HCT116 (cell line): ENCODE results near the gene ZNF443. TPM values are rescaled to one million over a fixed set of nuclear protein-coding genes. Genes with fewer than 3 reads are reported as not detected.

Experiments
- ATAC-seq: fragments of 200-7000 bp; cut with Tn5 transposase; 2 replicates; pipeline ENCODE4 v1.9.1; 2020; ENCODE audit warnings: mild to moderate bottlenecking, moderate library complexity
- BruUV-seq: library from RNA; stranded (reverse); fragments of 400-500 nt; replicated peaks from 2 replicates; lab custom pipeline; 2021; lab: Mats Ljungman, UMichigan
- CTCF ChIA-PET: fragments of 300-600 bp; sonication (Branson Sonifier 250); formaldehyde crosslinking; loops from one replicate; lab custom pipeline; 2021; ENCODE audit warnings: antibody characterized with exemption; lab: Charles Lee
- POLR2A ChIA-PET: fragments of 300-600, 350-600 bp; sonication (Branson Sonifier 250); formaldehyde crosslinking; loops from one replicate; lab custom pipeline; 2021; ENCODE audit warnings: antibody characterized with exemption; lab: Charles Lee
- RAD21 ChIA-PET, 2 experiments: fragments of 300-600 bp; sonication (Branson Sonifier 250); formaldehyde crosslinking; loops; one replicate each; lab custom pipeline; 2023; ENCODE audit warnings: low total read pairs in 2 of 2; ENCODE audit not compliant: uncharacterized antibody in 2 of 2, unreplicated experiment in 2 of 2, low non-redundant PET in 1 of 2; lab: Charles Lee
- DNase-seq: peaks from one replicate; pipeline ENCODE4 v3.0.0-alpha.2; 2010; ENCODE audit warnings: low read depth, low spot score
- H2AFZ ChIP-seq: fragments of 200-600 bp; shearing (Covaris generic), sonication (generic); 2 replicates; pipeline ENCODE4 v1.6.1; 2017; ENCODE audit warnings: low read depth, mixed run types, mixed read lengths, antibody characterized with exemption, low read length; ENCODE audit not compliant: poor library complexity, severe bottlenecking
- H3K27ac ChIP-seq: 2 replicates; pipeline ENCODE4 v1.5.1; 2012; ENCODE audit warnings: low read depth, low read length
- H3K27me3 ChIP-seq: fragments of 200-600 bp; sonication (generic); 2 replicates; pipeline ENCODE4 v1.6.1; 2016; ENCODE audit warnings: mixed run types, low read length, mixed read lengths; ENCODE audit not compliant: insufficient read depth
- H3K36me3 ChIP-seq, 2 experiments: fragments of 200-500 bp in 1 of 2; fragments of 200-600 bp in 1 of 2; sonication (Bioruptor generic) in 1 of 2; sonication (generic) in 1 of 2; 2 replicates each; pipeline versions ENCODE4 v1.5.1 to v1.6.1; 2014 to 2016; ENCODE audit warnings: low read length in 2 of 2, inconsistent platforms in 1 of 2, mixed read lengths in 1 of 2, mixed run types in 1 of 2; ENCODE audit not compliant: insufficient read depth in 2 of 2, control insufficient read depth in 1 of 2
- H3K4me1 ChIP-seq, 2 experiments: fragments of 200-600 bp in 1 of 2; sonication (generic) in 1 of 2; 2 replicates each; pipeline versions ENCODE4 v1.5.1 to v1.6.1; 2012 to 2017; ENCODE audit warnings: low read length in 2 of 2, inconsistent platforms in 1 of 2, mild to moderate bottlenecking in 1 of 2, mixed read lengths in 1 of 2, mixed run types in 1 of 2, moderate library complexity in 1 of 2; ENCODE audit not compliant: insufficient read depth in 2 of 2, control insufficient read depth in 1 of 2
- H3K4me2 ChIP-seq: fragments of 200-600 bp; sonication (generic); 2 replicates; pipeline ENCODE4 v1.6.1; 2017; ENCODE audit warnings: mixed run types, low read length, mixed read lengths
- H3K4me3 ChIP-seq, 2 experiments: fragments of 200-600 bp in 1 of 2; sonication (generic) in 1 of 2; replicated peaks in 1 of 2; 2 replicates each; pipeline ENCODE4 v1.5.1; 2011 to 2016; ENCODE audit warnings: low read length in 2 of 2, control low read depth in 1 of 2, low read depth in 1 of 2, mild to moderate bottlenecking in 1 of 2, mixed read lengths in 1 of 2, mixed run types in 1 of 2
- H3K79me2 ChIP-seq: fragments of 200-600 bp; sonication (generic); 2 replicates; pipeline ENCODE4 v1.6.1; 2017; ENCODE audit warnings: mild to moderate bottlenecking, mixed run types, low read length, moderate library complexity, mixed read lengths; ENCODE audit not compliant: insufficient read depth
- H3K9ac ChIP-seq: fragments of 200-600 bp; sonication (generic); 2 replicates; pipeline ENCODE4 v1.6.1; 2016; ENCODE audit warnings: low read length, mixed read lengths
- H3K9me2 ChIP-seq: fragments of 200-600 bp; sonication (generic), shearing (Covaris generic); 2 replicates; pipeline ENCODE4 v1.6.1; 2017; ENCODE audit warnings: mixed run types, mild to moderate bottlenecking, moderate library complexity; ENCODE audit not compliant: insufficient read depth
- H3K9me3 ChIP-seq, 2 experiments: fragments of 200-500 bp in 1 of 2; fragments of 200-600 bp in 1 of 2; sonication (Bioruptor generic) in 1 of 2; sonication (generic) in 1 of 2; 2 replicates each; pipeline ENCODE4 v1.6.1; 2014 to 2017; ENCODE audit warnings: low read length in 2 of 2, mixed read lengths in 2 of 2, inconsistent platforms in 1 of 2, low read depth in 1 of 2, mild to moderate bottlenecking in 1 of 2, mixed run types in 1 of 2, moderate library complexity in 1 of 2; ENCODE audit not compliant: control insufficient read depth in 1 of 2, insufficient read depth in 1 of 2
- H4K20me1 ChIP-seq: fragments of 200-600 bp; sonication (generic), shearing (Covaris generic); 2 replicates; pipeline ENCODE4 v1.6.1; 2017; ENCODE audit warnings: mixed run types, mild to moderate bottlenecking, moderate library complexity; ENCODE audit not compliant: insufficient read depth
- ATF3 ChIP-seq: IDR thresholded peaks from 2 replicates; pipeline ENCODE4 v1.6.1; 2012
- CBX3 ChIP-seq: IDR thresholded peaks from 2 replicates; pipeline ENCODE4 v1.6.1; 2012; ENCODE audit warnings: low read depth
- CTCF ChIP-seq, 3 experiments: fragments of 200-600 bp in 1 of 3; sonication (generic) in 1 of 3; IDR thresholded peaks in 2 of 3; conservative IDR thresholded peaks in 1 of 3; 2 replicates each; pipeline ENCODE4 v1.5.1; 2012 to 2017; ENCODE audit warnings: low read depth in 2 of 3, low read length in 2 of 3, antibody characterized with exemption in 1 of 3, borderline replicate concordance in 1 of 3, control low read depth in 1 of 3, mild to moderate bottlenecking in 1 of 3, mixed read lengths in 1 of 3, mixed run types in 1 of 3, moderate library complexity in 1 of 3; ENCODE audit not compliant: insufficient read depth in 1 of 3
- EGR1 ChIP-seq: IDR thresholded peaks from 2 replicates; pipeline ENCODE4 v1.6.1; 2012; ENCODE audit warnings: low read depth
- ELF1 ChIP-seq: IDR thresholded peaks from 2 replicates; pipeline ENCODE4 v1.6.1; 2012; ENCODE audit warnings: low read depth, borderline replicate concordance
- EZH2 ChIP-seq: fragments of 200-600 bp; sonication (generic); IDR thresholded peaks from 2 replicates; pipeline ENCODE4 v1.6.1; 2017; ENCODE audit warnings: antibody characterized with exemption, mixed run types
- EZH2phosphoT487 ChIP-seq: fragments of 200-600 bp; IDR thresholded peaks from 2 replicates; pipeline ENCODE4 v1.6.1; 2018; ENCODE audit warnings: antibody characterized with exemption, borderline replicate concordance
- FOSL1 ChIP-seq: IDR thresholded peaks from 2 replicates; pipeline ENCODE4 v1.6.1; 2012; ENCODE audit warnings: low read depth
- JUND ChIP-seq: IDR thresholded peaks from 2 replicates; pipeline ENCODE4 v1.6.1; 2012
- MAX ChIP-seq: IDR thresholded peaks from 2 replicates; pipeline ENCODE4 v1.6.1; 2012
- POLR2A ChIP-seq: IDR thresholded peaks from 2 replicates; pipeline ENCODE4 v1.7.0; 2011; ENCODE audit warnings: borderline replicate concordance; ENCODE audit not compliant: insufficient read depth, insufficient read length; ENCODE audit errors: extremely low read depth
- POLR2AphosphoS5 ChIP-seq: IDR thresholded peaks from 2 replicates; pipeline ENCODE4 v1.6.1; 2011; ENCODE audit warnings: mild to moderate bottlenecking, low read depth, low read length, moderate library complexity
- RAD21 ChIP-seq: IDR thresholded peaks from 2 replicates; pipeline ENCODE4 v1.6.1; 2012; ENCODE audit warnings: low read depth, mild to moderate bottlenecking
- REST ChIP-seq: IDR thresholded peaks from 2 replicates; pipeline ENCODE4 v1.6.1; 2012; ENCODE audit warnings: low read depth
- SIN3A ChIP-seq: IDR thresholded peaks from 2 replicates; pipeline ENCODE4 v1.6.1; 2012; ENCODE audit warnings: low read depth
- SRF ChIP-seq: IDR thresholded peaks from 2 replicates; pipeline ENCODE4 v1.6.1; 2012; ENCODE audit warnings: low read depth
- YY1 ChIP-seq: IDR thresholded peaks from 2 replicates; pipeline ENCODE4 v1.6.1; 2011; ENCODE audit warnings: low read length, low read depth, moderate library complexity, mild to moderate bottlenecking; ENCODE audit not compliant: insufficient replicate concordance; ENCODE audit errors: extremely low read depth
- ZFX ChIP-seq: fragments of 450-650 bp; IDR thresholded peaks from 2 replicates; pipeline ENCODE4 v1.6.1; 2017
- ZNF274 ChIP-seq: fragments of 200-500 bp; sonication (Bioruptor generic); IDR thresholded peaks from 2 replicates; pipeline ENCODE4 v1.6.1; 2014; ENCODE audit warnings: mild to moderate bottlenecking, low read depth, low read length, inconsistent platforms
- intact Hi-C: fragments of 100-400 bp; cut with micrococcal nuclease; formaldehyde crosslinking; loops from 2 replicates; pipeline ENCODE4 v1.10.0; 2022
- total RNA-seq: library from RNA; stranded (reverse); gene quantifications from one replicate; pipeline ENCODE4 v1.2.1, GENCODE V29; 2021; ENCODE audit not compliant: unreplicated experiment

ZNF443 gene
- total RNA-seq, 1 experiment from 2014 or later = 2.9 TPM

GRCh38 chr19:12411893-12412292 lies 28.9 kb downstream of the ZNF443 start:
- H3K9me3 ChIP-seq = peaks cover 0 to 4% of the 10 kb centered on the region in 2 experiments; a peak in 1 of 4 replicates
- intact Hi-C loops = no loop called here
- no peaks in the 10 kb centered on the region for H4K20me1 ChIP-seq
- POLR2A ChIA-PET = no interaction called here
- H3K9me2 ChIP-seq = no peaks in the 10 kb centered on the region
- no peak for ATAC-seq
- no peaks in the 10 kb centered on the region for H3K79me2 ChIP-seq
- H3K4me3 ChIP-seq = no peak overlapping the region
- RAD21 ChIA-PET = no interaction called here
- no peaks in the 10 kb centered on the region for H3K36me3 ChIP-seq
- no peak overlapping the region for H2AFZ ChIP-seq
- TF ChIP-seq REST = no peak
- TF ChIP-seq POLR2AphosphoS5 = no peak
- TF ChIP-seq ELF1 = no peak
- no peak for TF ChIP-seq POLR2A
- TF ChIP-seq MAX = no peak
- TF ChIP-seq RAD21 = no peak
- no peak for TF ChIP-seq CBX3
- no peak for TF ChIP-seq SIN3A
- no peak for TF ChIP-seq CTCF (IDR thresholded peaks at IDR 0.05 in 2 of 3, conservative IDR thresholded peaks at IDR 0.05 in 1 of 3; ENCODE audit: borderline replicate concordance in 1 of 3, insufficient read depth in 1 of 3, low read depth in 2 of 3, low read length in 2 of 3)
- no peak for TF ChIP-seq ZFX
- TF ChIP-seq EGR1 = no peak
- TF ChIP-seq ATF3 = no peak
- no peak for TF ChIP-seq JUND
- TF ChIP-seq EZH2 = no peak
- no peak for TF ChIP-seq FOSL1
- TF ChIP-seq YY1 = no peak
- TF ChIP-seq ZNF274 = no peak
- no peak for TF ChIP-seq EZH2phosphoT487
- no peak for TF ChIP-seq SRF
- H3K4me1 ChIP-seq = no peaks in the 10 kb centered on the region
- CTCF ChIA-PET = no interaction called here
- H3K27ac ChIP-seq = no peak overlapping the region
- no TSS peak for BruUV-seq
- H3K27me3 ChIP-seq = no peaks in the 10 kb centered on the region
- no peak overlapping the region for H3K9ac ChIP-seq
- no peak overlapping the region for H3K4me2 ChIP-seq
- no peak for DNase-seq
